Putamen (tissue), 1 donor: Measurements from ENCODE around the gene MALRD1.

ENCODE experiments used
- DNase-seq: peaks from one replicate; pipeline ENCODE4 v3.0.0-alpha.2; 2016; ENCODE audit warnings: low spot score

The MALRD1 gene

DNA sequence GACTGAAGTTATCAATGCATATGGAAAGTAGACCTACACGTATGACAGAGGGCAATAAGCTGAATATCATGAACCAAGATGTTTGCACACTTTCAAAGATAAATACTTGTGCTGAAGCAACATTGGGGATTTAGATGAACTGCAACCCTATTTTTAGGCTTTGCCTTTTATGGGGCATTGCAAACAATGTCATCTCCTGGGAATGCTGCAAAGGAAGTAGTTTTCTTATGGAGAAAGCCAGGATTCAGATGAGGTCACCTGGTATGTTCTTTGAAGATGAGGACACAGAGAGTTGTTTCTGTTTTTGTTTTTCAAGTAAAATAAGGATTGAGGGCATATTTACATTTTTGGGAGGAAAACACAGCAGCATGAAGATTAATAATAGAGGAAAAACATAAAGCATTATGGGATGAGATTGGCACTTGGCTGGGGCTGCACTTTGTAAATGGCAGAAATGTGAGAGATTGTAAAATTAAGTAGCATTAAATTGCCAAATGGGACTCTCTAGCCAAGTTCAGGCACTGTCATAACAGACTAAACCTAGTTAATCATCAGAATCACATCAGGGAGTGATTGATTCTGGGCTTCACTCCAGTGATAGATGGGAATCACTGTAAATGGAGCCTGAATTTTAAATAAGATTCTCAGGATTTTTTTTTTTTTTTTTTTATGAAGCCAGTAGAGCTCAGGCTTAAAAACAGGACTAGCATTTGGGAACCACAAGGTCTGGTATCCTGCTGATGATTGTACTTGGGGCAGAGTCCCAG lies 63.1 kb downstream of the MALRD1 start:
- no peak for DNase-seq

DNA sequence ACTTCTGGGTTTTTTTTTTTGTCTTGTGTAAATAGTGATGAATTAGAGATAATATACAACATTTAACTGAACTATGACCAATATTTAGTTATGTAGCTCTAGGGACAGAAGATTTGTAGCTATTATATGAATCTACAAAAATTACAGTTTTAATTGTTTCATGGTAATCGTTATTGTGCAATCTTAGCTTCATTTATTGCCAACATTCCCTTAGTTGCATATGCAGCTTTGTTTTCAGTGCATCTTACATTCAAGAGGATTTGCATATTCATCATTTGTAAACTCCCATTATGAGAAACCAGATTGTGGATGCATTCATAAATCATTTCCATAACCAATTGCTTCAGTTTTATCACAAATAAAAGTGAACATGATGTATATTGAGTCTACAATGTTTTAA lies 68.8 kb downstream of the MALRD1 start:
- DNase-seq, result no peak

DNA sequence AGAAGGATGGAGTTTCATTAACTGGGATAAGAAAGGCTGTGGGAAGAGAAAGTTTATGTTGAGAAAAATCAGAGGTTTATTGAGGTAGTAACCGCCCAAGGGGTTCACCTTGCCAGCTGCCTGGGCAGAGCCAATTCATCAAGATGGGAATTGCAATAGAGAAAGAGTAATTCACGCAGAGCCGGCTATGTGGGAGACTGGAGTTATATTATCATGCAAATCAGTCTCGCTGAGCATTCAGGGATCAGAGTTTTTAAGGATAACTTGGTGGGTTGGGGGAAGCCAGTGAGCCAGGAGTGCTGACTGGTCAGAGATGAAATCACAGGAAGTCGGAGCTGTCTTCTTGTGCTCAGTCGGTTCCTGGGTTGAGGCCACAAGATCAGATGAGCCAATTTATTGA lies 70.6 kb downstream of the MALRD1 start:
- DNase-seq, result no peak

DNA sequence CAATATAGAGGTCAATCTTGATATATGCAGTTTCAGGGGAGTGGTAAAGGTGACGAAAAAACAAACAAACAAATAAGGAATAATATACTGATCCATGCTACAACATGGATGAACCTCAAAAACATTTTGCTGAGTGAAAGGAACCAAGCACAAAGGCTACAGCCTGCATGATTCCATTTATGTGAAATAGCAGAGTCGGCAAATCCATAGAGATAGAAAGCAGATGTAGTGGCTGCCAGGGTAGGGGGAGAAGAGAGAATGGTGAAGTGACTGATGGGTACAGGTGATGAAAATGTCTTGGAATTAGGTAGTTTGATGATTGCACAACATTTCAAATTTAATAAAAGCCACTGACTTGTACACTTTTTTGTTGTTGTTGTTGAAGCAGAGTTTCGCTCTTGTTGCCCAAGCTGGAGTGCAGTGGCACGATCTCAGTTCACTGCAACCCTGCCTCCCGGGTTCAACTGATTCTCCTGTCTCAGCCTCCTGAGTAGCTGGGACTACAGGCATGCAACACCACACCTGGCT lies 71.8 kb downstream of the MALRD1 start:
- DNase-seq, result no peak

DNA sequence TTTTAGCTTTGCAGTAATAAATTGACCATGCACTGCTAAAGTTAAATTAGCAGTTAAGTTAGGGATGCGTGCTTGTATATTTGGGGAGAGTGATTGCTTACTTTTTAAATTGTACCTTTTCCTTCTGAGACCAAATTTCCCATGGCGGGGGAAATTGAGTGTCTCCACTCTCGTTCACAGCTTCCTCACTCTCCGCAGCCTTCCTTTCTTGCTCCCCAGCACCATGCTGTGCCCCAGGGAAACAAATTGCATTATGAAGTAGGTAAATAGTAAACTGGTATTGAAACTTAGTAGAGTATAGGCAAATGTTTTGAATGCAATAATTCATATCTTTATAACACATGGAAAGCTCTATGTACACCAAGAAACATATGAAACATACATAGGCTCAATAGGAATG lies 85.4 kb downstream of the MALRD1 start:
- no peak for DNase-seq

DNA sequence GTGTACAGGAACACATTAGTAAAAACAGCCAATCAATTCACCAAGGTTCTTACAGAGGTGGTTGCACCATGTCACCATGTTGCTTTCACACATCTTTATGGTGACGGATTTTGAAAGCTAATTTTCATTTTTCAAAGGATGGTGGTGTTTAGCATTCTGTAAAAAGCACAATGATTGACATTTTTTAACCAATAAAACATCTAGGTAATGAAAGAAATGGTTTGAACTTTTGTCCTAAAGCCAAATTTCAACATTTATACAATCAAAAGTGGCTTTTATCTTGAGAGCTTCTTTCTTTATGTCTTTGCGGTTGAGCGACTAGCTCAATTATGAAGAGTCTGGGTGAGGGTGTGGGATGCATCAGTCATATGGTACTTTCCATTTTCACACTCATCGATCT lies 94.4 kb downstream of the MALRD1 start:
- DNase-seq, result no peak

DNA sequence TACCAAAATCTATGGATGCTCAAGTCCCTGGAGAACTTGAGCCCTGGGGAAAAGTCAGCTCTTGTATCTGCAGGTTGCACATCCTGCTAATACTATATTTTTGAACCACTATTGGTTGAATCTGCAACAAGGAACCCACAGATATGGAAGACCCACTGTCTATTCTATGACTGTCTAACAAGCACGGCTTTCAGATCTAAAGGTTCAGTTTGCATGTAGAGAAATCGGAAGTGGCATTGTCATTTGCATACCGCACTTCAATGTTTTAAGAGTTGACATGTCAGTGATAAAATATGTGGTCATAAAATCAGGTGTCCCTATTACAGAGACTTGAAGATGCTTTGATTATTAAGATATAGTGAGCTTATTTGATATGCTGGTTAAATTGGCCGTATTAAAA lies 95.6 kb downstream of the MALRD1 start:
- no peak for DNase-seq

DNA sequence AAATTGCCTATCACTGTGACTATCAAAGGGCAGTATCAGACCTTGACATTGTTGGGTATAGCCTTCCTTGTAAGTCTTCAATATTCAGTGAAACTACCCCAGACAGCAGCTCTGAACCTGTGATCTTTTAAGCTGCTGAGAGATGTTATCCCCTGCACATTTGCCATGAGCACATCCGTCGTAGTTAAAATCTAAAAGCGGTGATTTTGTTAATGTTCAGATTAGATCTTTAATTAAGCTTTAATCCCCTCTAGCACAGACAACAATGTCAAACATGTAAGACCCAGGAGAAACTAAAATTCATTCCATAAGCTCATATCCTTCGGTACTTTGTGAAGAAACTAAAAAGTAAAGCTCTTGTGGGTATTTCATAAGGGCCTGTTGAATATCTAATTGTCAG lies 105.8 kb downstream of the MALRD1 start:
- no peak for DNase-seq

DNA sequence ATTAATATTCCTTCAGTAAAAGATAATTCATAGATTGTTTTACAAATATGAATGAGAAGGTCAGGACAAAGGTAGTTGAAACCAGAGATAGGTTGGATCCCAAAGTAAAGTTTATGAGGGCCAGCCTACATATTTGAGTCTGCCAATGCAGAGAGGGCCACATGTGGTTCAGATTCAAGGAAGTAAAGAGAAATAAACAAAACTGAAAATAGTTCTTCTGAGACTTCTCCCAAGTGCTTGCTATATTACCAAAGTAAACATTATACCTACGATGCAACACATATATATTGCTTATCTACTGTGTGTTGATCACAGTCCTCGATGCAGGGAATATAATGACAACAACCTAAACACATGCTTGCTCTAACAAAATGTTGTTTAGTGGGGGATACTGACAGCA lies 109.8 kb downstream of the MALRD1 start:
- DNase-seq, result no peak

DNA sequence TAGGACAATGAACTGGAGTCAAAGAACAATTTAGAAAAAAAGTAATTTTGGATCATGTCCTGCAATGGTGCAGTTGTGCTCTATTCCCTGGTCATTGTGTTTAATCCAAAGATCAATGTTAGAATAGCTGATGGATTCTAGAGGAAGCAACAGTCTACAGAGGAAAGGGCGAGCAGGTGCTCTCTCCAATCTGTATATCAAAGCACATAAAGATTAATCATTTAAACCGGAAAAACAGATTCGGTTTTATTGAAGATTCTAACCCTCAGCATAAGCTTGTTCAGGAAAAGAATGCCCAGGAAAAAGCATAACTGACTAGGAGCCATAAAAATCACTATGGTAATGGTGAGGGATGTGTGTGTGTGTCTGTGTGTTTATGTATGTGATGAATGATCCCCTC lies 110.3 kb downstream of the MALRD1 start:
- DNase-seq, result no peak

DNA sequence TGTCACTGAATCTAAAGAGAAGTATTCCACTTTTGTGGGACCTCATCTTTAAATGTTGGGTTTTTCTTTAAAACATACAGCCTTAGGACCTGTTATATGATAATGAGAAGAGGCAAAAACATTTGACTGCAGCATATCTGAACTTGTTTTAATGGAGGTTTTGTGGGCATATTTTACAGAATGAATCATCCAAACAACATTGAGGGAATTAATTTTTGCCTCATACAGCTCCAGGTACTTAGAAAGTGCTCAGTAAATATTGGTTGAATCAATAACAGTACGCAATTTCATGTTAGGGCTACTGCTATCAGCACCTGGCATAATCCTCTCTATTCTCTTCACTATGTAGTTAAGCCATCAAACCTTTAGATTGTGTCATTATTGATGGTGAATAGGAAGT lies 115.9 kb downstream of the MALRD1 start:
- DNase-seq, result no peak

DNA sequence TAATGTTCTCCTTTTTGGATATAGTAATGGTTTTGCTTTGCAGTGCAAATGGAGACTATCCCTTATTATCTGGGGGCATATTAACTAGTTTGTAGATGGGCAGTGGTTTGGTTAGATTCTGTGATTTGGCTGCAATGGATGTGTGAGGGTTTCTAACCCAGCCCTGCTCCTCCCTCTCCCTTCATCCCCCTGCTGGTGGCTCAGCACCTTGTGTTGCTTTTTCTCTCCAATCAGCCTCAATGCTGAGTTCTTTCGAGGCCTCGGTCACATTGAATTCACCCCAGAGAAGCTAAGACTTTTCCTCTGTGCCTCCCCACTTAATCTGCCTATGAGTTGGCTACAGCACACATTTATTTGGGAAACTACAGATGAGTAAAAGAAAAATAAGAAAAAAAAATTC lies 120.0 kb downstream of the MALRD1 start:
- no peak for DNase-seq

DNA sequence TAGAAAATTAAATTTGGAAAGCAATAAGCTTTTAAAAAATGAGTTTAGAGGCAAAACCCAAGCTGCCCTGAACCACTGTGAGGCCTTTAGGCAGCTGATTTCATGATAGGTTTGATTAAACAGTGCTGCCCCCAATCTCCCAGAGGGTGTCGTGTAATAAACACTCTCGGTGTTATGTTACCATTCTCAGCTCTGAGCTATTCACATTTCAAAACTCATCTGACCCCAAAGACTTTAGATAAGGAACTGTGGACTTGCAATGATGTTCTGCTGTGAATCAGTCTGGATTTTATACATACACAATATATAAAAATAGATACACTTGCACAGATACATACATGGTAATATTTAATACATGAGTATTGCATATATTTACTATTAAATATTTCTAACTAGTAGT lies 120.4 kb downstream of the MALRD1 start:
- DNase-seq, result no peak

DNA sequence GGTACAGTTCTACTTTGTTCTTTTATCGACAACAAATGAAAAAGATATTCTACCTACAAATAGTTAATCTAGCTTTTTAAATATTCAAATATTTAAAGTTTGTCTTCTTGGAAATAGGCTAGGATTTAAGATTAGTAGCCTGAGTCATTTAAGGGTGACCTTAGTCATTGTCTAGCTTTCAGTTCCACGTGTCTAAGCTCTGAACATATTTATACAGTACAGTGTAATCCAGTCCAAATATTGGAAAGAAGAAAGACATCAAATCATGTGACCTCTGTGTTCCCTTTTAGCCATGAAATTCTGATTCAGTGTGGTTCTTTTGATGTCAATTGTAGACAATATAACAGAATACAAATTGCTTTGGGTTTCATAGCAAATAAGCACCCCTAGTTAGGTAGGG lies 121.1 kb downstream of the MALRD1 start:
- DNase-seq, result no peak

DNA sequence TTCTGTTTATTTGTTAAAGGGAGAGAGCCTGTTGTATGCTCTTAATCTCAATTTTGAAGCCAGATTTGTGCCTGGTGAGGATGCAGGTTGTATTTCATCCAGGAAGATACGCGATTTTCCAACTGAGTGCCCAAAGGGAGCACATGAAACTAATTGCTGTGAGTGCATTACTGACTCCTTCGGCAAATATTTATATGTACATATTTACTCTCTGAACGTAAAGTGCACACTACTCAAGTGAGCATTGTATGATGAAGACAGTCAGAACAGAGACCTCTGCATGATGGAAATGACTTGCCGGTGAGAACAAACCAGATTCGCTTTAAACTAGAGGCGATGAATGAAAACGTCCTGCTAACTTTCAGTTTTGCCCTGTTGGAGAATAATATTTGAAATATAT lies 130.1 kb downstream of the MALRD1 start:
- no peak for DNase-seq

DNA sequence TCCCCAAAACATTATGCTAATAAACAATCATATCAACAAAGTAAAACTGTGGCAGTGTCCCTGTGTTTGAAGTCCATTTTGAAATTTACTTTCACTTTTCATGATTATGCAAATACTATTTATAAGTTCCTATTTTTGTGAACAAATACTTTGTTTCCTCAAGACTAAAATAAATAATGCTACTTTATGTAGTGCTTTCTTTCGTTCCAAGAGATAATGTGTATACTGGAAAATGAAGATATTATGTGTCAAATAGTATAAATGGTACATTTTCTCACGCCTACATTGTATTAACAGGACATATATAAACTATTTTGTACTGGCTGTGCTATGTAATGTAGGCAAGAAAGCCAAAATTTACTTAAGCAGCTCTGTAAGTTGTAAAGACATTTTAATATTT lies 136.3 kb downstream of the MALRD1 start:
- no peak for DNase-seq

DNA sequence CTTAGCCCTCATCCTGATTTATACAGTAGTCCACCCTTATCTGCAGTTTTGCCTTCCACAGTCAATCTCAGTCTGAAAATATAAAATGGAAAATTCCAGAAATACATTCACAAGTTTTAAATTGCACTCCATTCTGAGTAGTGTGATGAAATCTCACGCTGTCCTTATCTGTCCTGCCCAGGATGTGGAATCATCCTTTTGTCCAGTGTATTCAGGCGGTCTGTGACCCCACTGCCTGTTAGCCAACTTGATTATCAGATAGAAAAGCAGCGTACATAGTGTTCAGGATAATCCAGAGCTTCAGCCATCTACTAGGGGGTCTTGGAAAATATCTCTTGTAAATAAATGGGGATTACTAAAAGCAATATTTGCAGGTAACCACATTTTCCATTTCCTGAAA lies 146.3 kb downstream of the MALRD1 start:
- no peak for DNase-seq

DNA sequence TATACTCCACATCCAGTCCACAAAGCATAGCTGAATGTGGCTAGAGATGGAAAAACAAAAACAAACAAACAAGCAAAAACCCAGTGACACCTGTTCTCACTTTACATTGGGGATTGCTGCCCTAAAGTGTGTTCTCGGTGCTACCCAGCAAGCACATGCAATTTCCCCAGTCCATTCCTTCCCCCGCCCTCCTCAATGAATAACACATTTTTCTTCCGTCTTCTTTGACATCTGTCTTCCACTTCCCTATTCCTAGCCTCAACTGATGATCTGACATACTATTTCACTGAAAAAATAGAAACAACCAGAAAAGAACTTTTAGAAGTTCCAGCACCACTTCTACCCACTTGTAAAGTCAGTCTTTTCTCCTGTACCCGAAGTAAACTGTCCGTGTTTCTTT lies 147.1 kb downstream of the MALRD1 start:
- no peak for DNase-seq

DNA sequence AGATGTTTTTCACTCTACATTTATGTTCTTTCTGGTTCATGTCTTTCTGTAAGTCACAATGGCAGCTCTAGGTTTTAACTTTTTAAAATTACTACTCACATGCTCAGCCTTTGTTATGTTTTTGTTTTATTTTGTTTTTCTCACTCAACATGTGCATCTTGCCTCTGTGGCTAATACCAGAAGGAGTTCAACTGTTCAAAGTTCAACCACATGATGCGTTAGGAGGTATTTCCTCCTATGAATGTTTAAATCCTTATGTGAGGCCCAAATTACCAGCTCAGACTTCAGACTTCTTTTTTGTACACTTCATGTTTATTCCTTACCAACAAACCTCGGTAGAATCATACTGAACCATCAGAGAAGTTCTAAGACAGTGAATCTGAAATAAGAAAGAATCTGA lies 151.6 kb downstream of the MALRD1 start:
- no peak for DNase-seq

DNA sequence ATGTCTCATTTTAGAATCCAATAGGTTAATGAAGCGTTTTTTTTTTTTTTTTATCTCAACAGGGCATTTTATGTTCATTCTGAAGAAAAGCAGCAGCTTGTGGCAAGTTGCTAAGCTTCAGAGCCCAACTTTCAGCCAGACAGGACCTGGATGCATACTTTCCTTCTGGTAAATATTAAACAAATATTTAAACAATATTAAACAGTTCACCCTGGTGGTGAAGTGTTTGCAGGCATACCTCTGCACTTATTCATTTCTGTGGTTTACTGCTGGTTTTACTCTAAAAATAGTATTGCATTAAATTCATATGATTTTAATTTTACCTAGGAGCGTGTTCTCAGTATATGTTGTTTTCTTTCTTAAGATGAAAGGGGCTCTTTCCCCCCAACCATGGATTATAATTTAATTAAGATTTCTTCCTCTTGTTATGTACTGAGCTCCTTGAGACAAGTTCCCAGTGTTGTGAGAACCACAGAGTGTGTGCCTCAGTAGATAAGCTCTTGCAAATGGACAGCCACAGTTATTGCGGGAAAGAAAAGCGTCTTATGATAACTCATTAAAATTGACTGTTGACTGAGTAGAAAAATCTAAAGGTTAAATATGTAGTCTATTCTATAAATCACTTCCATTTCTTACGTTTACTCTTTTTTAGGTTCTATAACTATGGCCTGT lies 155.8 kb downstream of the MALRD1 start:
- DNase-seq, result no peak

DNA sequence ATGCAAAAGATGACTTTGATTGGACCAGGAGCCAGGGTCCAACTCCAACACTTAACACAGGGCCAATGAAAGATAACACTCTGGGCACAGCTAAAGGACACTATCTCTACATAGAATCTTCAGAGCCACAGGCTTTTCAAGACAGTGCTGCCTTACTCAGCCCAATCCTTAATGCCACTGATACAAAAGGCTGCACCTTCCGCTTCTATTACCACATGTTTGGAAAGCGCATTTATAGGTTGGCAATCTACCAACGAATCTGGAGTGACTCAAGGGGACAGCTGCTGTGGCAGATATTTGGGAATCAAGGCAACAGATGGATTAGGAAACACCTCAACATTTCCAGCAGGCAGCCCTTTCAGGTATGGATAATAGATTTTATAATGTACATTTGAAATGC lies 160.7 kb downstream of the MALRD1 start:
- DNase-seq, result no peak

DNA sequence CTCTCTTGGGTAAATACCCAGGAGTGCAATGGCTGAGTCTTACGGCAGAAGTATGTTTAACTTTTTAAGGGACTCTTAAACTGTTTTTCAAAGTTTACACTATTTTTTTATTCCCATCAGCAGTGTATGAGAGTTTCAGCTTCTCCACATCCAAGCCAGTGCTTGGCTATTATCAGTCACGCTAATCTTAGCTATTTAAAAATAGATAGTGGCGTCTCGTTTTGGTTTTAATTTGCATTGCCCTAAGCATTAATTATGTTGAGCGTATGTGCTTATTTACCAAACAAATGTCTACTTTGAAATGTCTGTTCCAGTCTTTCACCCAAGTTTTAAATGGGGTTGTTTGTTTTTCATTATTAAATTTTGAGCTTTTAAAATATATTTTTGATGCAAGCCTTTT lies 164.0 kb downstream of the MALRD1 start:
- DNase-seq, result no peak

DNA sequence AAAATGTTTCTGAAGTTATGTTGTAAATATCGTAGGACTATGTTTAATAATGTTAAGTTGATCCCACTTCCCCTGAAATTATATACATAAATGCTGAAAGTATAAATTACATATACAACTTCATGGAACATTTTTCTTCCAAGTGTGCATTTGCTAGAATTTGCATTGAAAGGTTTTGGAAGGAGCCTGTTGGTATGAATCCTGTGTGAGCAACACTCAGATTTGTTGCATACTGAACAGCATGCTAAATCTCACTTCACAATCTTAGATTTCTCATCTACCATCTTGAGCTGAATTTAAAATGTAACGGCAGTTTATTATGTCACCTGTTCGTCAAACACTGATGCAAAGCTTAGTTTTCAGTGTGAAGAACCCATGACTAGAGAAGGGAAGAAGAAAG lies 172.6 kb downstream of the MALRD1 start:
- no peak for DNase-seq

DNA sequence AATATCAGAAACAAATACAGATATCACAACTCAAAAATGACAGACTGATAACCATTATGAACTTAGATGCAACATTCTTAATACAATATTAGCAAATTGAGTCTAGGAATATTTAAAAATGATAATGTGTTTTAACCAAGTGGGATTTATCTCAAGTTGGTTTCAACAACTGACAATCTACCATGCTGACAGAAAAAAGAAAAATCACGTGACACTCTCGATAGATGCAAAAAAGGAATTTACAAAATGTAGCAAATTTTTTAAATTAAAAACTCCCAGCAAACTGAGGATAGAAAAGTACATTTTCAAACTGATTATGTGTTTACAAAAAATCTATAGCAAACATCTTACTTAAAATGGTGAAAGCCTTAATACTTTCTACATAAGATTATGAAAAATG lies 177.4 kb downstream of the MALRD1 start:
- no peak for DNase-seq
